IMR-90 (cell line): ENCODE measurements around the gene ZSCAN5B. TPM values are rescaled to one million over a fixed set of nuclear protein-coding genes. Genes with fewer than 3 reads are reported as not detected.

ENCODE experiments used
- ATAC-seq: fragments of 200-7000 bp; cut with Tn5 transposase; 2 replicates; pipeline ENCODE4 v1.9.1; 2020; ENCODE audit warnings: low read depth, mild to moderate bottlenecking, moderate library complexity
- BruUV-seq: library from RNA; stranded (reverse); fragments of 400-500 nt; replicated peaks from 2 replicates; lab custom pipeline; 2021; lab: Mats Ljungman, UMichigan
- CTCF ChIA-PET: fragments of 300-600 bp; formaldehyde crosslinking; extraction: SDS; loops from one replicate; lab custom pipeline; 2021; ENCODE audit warnings: antibody characterized with exemption; lab: Yijun Ruan, JAX
- POLR2A ChIA-PET: fragments of 300-600 bp; sonication (Branson Sonifier 250); formaldehyde crosslinking; loops from one replicate; lab custom pipeline; 2022; ENCODE audit warnings: antibody characterized with exemption; ENCODE audit not compliant: unreplicated experiment; lab: Charles Lee
- DNase-seq: peaks from one replicate; pipeline ENCODE4 v3.0.0; 2013
- H2AFZ ChIP-seq: replicated peaks from 2 replicates; pipeline ENCODE3; 2013; ENCODE audit warnings: low read length, mild to moderate bottlenecking; ENCODE audit not compliant: poor library complexity
- H2AK5ac ChIP-seq: 2 replicates; pipeline ENCODE4 v1.6.1; 2013; ENCODE audit warnings: low read depth, low read length, inconsistent platforms
- H2AK9ac ChIP-seq: replicated peaks from 2 replicates; pipeline ENCODE3; 2013; ENCODE audit warnings: mild to moderate bottlenecking, low read depth, low read length, moderate library complexity; ENCODE audit not compliant: poor library complexity
- H2BK120ac ChIP-seq: 2 replicates; pipeline ENCODE4 v1.6.1; 2013; ENCODE audit warnings: low read depth, low read length, inconsistent platforms
- H2BK15ac ChIP-seq: 3 replicates; pipeline ENCODE4 v1.6.1; 2013; ENCODE audit warnings: low read depth, low read length, inconsistent platforms
- H2BK20ac ChIP-seq: 2 replicates; pipeline ENCODE4 v1.6.1; 2013; ENCODE audit warnings: low read depth, mild to moderate bottlenecking, inconsistent platforms, low read length, moderate library complexity
- H2BK5ac ChIP-seq: 2 replicates; pipeline ENCODE4 v1.6.1; 2013; ENCODE audit warnings: mild to moderate bottlenecking, low read depth, low read length, inconsistent platforms; ENCODE audit not compliant: poor library complexity, severe bottlenecking
- H3K14ac ChIP-seq: replicated peaks from 2 replicates; pipeline ENCODE4 v1.6.1; 2013; ENCODE audit warnings: low read depth, low read length, inconsistent platforms
- H3K18ac ChIP-seq: 2 replicates; pipeline ENCODE4 v1.6.1; 2013; ENCODE audit warnings: low read depth, low read length, control low read depth
- H3K23ac ChIP-seq: 2 replicates; pipeline ENCODE4 v1.6.1; 2013; ENCODE audit warnings: low read depth, low read length, inconsistent platforms
- H3K27ac ChIP-seq: 2 replicates; pipeline ENCODE4 v1.5.1; 2013; ENCODE audit warnings: mild to moderate bottlenecking, control low read depth, low read length; ENCODE audit not compliant: insufficient read depth
- H3K27me3 ChIP-seq: 2 replicates; pipeline ENCODE4 v1.6.1; 2013; ENCODE audit warnings: low read length; ENCODE audit not compliant: control insufficient read depth, insufficient read depth
- H3K36me3 ChIP-seq: 2 replicates; pipeline ENCODE4 v1.6.1; 2013; ENCODE audit warnings: low read length, mixed read lengths; ENCODE audit not compliant: control insufficient read depth, insufficient read depth
- H3K4ac ChIP-seq: 2 replicates; pipeline ENCODE4 v1.6.1; 2013; ENCODE audit warnings: low read depth, low read length, inconsistent platforms
- H3K4me1 ChIP-seq: 2 replicates; pipeline ENCODE4 v1.6.1; 2013; ENCODE audit warnings: low read length, mixed read lengths; ENCODE audit not compliant: control insufficient read depth, insufficient read depth
- H3K4me2 ChIP-seq: 2 replicates; pipeline ENCODE4 v1.6.1; 2013; ENCODE audit warnings: low read depth, mild to moderate bottlenecking, control low read depth, low read length, moderate library complexity
- H3K4me3 ChIP-seq: 2 replicates; pipeline ENCODE4 v1.5.1; 2013; ENCODE audit warnings: low read depth, mild to moderate bottlenecking, control low read depth, low read length, moderate library complexity; ENCODE audit not compliant: insufficient read depth
- H3K56ac ChIP-seq: 2 replicates; pipeline ENCODE4 v1.6.1; 2013; ENCODE audit warnings: low read length, inconsistent platforms; ENCODE audit not compliant: insufficient read depth; ENCODE audit errors: extremely low read depth
- H3K79me1 ChIP-seq, 2 experiments: 2 replicates each; pipeline ENCODE4 v1.6.1; 2013; ENCODE audit warnings: low read length in 2 of 2, inconsistent platforms in 1 of 2, low read depth in 1 of 2
- H3K9ac ChIP-seq: 2 replicates; pipeline ENCODE4 v1.6.1; 2013; ENCODE audit warnings: low read depth, low read length, control low read depth
- H3K9me1 ChIP-seq: 2 replicates; pipeline ENCODE4 v1.6.1; 2013; ENCODE audit warnings: low read length, inconsistent platforms; ENCODE audit not compliant: insufficient read depth
- H3K9me3 ChIP-seq: 2 replicates; pipeline ENCODE4 v1.6.1; 2013; ENCODE audit warnings: low read length; ENCODE audit not compliant: control insufficient read depth, insufficient read depth
- H4K20me1 ChIP-seq: 2 replicates; pipeline ENCODE4 v1.6.1; 2013; ENCODE audit warnings: low read length, inconsistent platforms; ENCODE audit not compliant: insufficient read depth
- H4K5ac ChIP-seq: 2 replicates; pipeline ENCODE4 v1.6.1; 2013; ENCODE audit warnings: mild to moderate bottlenecking, low read depth, low read length, control low read depth
- H4K8ac ChIP-seq, 2 experiments: 2 replicates each; pipeline ENCODE4 v1.6.1; 2013; ENCODE audit warnings: low read depth in 2 of 2, low read length in 2 of 2, control low read depth in 1 of 2, inconsistent platforms in 1 of 2
- H4K91ac ChIP-seq: 2 replicates; pipeline ENCODE4 v1.6.1; 2013; ENCODE audit warnings: low read depth, low read length, inconsistent platforms; ENCODE audit not compliant: insufficient read depth
- BHLHE40 ChIP-seq: fragments of 150-350 bp; IDR thresholded peaks from 2 replicates; pipeline ENCODE4 v1.6.1; 2016; ENCODE audit warnings: mild to moderate bottlenecking, low read depth, low read length
- CEBPB ChIP-seq: IDR thresholded peaks from 2 replicates; pipeline ENCODE4 v1.6.1; 2012; ENCODE audit warnings: low read depth, low read length, improper control_type of control experiment
- CHD1 ChIP-seq: IDR thresholded peaks from 2 replicates; pipeline ENCODE4 v1.6.1; 2012; ENCODE audit warnings: low read depth, low read length, improper control_type of control experiment
- FOS ChIP-seq: fragments of 150-350 bp; IDR thresholded peaks from 2 replicates; pipeline ENCODE4 v1.6.1; 2016; ENCODE audit warnings: low read depth, low read length
- MAFK ChIP-seq: IDR thresholded peaks from 2 replicates; pipeline ENCODE4 v1.6.1; 2012; ENCODE audit warnings: low read depth, low read length, improper control_type of control experiment
- MAZ ChIP-seq: IDR thresholded peaks from 2 replicates; pipeline ENCODE4 v1.6.1; 2012; ENCODE audit warnings: low read depth, mild to moderate bottlenecking, low read length, improper control_type of control experiment, moderate library complexity, borderline replicate concordance
- MXI1 ChIP-seq: IDR thresholded peaks from 2 replicates; pipeline ENCODE4 v1.6.1; 2012; ENCODE audit warnings: low read depth, mild to moderate bottlenecking, low read length, moderate library complexity, borderline replicate concordance
- NFE2L2 ChIP-seq: fragments of 150-350 bp; IDR thresholded peaks from 2 replicates; pipeline ENCODE4 v1.6.1; 2016; ENCODE audit warnings: low read depth, mild to moderate bottlenecking, low read length
- POLR2A ChIP-seq: IDR thresholded peaks from 2 replicates; pipeline ENCODE4 v1.6.1; 2012; ENCODE audit warnings: mild to moderate bottlenecking, low read depth, low read length
- RAD21 ChIP-seq: IDR thresholded peaks from 2 replicates; pipeline ENCODE4 v1.6.1; 2012; ENCODE audit warnings: low read length, improper control_type of control experiment
- RCOR1 ChIP-seq: IDR thresholded peaks from 2 replicates; pipeline ENCODE4 v1.6.1; 2012; ENCODE audit warnings: mild to moderate bottlenecking, low read length, improper control_type of control experiment; ENCODE audit not compliant: insufficient replicate concordance
- RFX5 ChIP-seq: IDR thresholded peaks from 2 replicates; pipeline ENCODE4 v1.8.0; 2012; ENCODE audit warnings: low read depth, mild to moderate bottlenecking, low read length, moderate library complexity
- SMC3 ChIP-seq: fragments of 150-350 bp; IDR thresholded peaks from 2 replicates; pipeline ENCODE4 v1.6.1; 2016; ENCODE audit warnings: low read depth, mild to moderate bottlenecking, antibody characterized with exemption, low read length, moderate library complexity
- WGBS, 2 experiments: methylation state at CpG; one replicate each; pipeline versions ENCODE4 v1.1.5 to v1.1.7; 2013; ENCODE audit warnings: missing lambda C conversion rate in 2 of 2; ENCODE audit not compliant: insufficient read length in 1 of 2; ENCODE audit errors: extremely low coverage in 2 of 2; 5-methylcytosine and 5-hydroxymethylcytosine counted together
- dilution Hi-C: fragments of 300-500 bp; cut with HindIII; formaldehyde crosslinking; loops from one replicate; pipeline ENCODE4 v1.14.3; 2018; ENCODE audit warnings: low sequenced_read_pairs; ENCODE audit not compliant: unreplicated experiment
- in situ Hi-C: fragments of 300-500 bp; cut with MboI; formaldehyde crosslinking; loops from 3 replicates; pipeline ENCODE4 v1.14.3; 2019; ENCODE audit warnings: low sequenced_read_pairs, inconsistent platforms, mixed read lengths
- intact Hi-C: fragments of 100-400 bp; cut with micrococcal nuclease; formaldehyde crosslinking; loops from 2 replicates; pipeline ENCODE4 v1.10.0; 2022
- polyA plus RNA-seq, 3 experiments: library from polyadenylated mRNA; depleted of rRNA; stranded (reverse); fragments of >200 nt; gene quantifications; 2 replicates each; pipeline ENCODE4 v1.2.3, GENCODE V29; 2012; ENCODE audit warnings: low replicate concordance in 1 of 3
- total RNA-seq: library from RNA; depleted of rRNA; stranded (reverse); fragments of >200 nt; gene quantifications from 2 replicates; pipeline ENCODE4 v1.2.3, GENCODE V29; 2012
- TF ChIP-seq, protein P1 (sequence below): conservative IDR thresholded peaks from 2 replicates; pipeline ENCODE4 v1.5.1; 2012; ENCODE audit warnings: mild to moderate bottlenecking, low read depth, low read length, improper control_type of control experiment
- TF ChIP-seq, protein P2 (sequence below): fragments of 150-350 bp; IDR thresholded peaks from 2 replicates; pipeline ENCODE4 v1.6.1; 2017; ENCODE audit warnings: mild to moderate bottlenecking, antibody characterized with exemption, low read length, low read depth
- TF ChIP-seq, protein P3 (sequence below): fragments of 150-350 bp; IDR thresholded peaks from 2 replicates; pipeline ENCODE4 v1.6.1; 2016; ENCODE audit warnings: low read depth, mild to moderate bottlenecking, low read length, moderate library complexity, borderline replicate concordance

ZSCAN5B gene
- total and polyA plus RNA-seq, 2 of the 4 experiments (the other 2 are of a cell fraction): not detected

GRCh38 chr19:56159009-56159559 lies 38.5 kb downstream of the ZSCAN5B start:
- WGBS, 2 experiments: 96 to 100% methylated on average over 4 to 7 of the region's 9 CpGs
- Histone ChIP-seq H2BK5ac (no peak overlapping the region), H3K23ac (no peak overlapping the region), H3K36me3 (peaks cover 39% of the 10 kb centered on the region), H3K9me1 (no peaks in the 10 kb centered on the region; the same call in 1 of the 2 replicates), H4K20me1 (0 out of 2 replicates have a peak, but pooled peaks cover 8% of the 10 kb centered on the region), H2AK9ac (no peak overlapping the region), H2AK5ac (no peak overlapping the region), H4K91ac (no peak overlapping the region), H3K18ac (no peak overlapping the region), H3K27ac (no peak overlapping the region), H2BK15ac (no peak overlapping the region), H4K8ac (no peak overlapping the region), H3K27me3 (no peaks in the 10 kb centered on the region), H3K4me3 (no peak overlapping the region), H3K14ac (no peak overlapping the region), H3K4me1 (no peaks in the 10 kb centered on the region), H3K56ac (no peak overlapping the region), H4K5ac (no peak overlapping the region), H3K9me3 (no peaks in the 10 kb centered on the region), H3K79me1 (no peaks in the 10 kb centered on the region), H2BK120ac (no peak overlapping the region), H2BK20ac (no peak overlapping the region), H3K4ac (no peak overlapping the region), H3K4me2 (no peak overlapping the region), H3K9ac (no peak overlapping the region), H2AFZ (no peak overlapping the region)
- no TSS peak for BruUV-seq
- CTCF ChIA-PET: no interaction called here
- dilution Hi-C loops: no loop called here
- POLR2A ChIA-PET: no interaction called here
- intact Hi-C loops: no loop called here
- DNase-seq (no peak), ATAC-seq (no peak)
- in situ Hi-C loops: no loop called here
- TF ChIP-seq POLR2A: no peak
- TF ChIP-seq, protein P1, sequence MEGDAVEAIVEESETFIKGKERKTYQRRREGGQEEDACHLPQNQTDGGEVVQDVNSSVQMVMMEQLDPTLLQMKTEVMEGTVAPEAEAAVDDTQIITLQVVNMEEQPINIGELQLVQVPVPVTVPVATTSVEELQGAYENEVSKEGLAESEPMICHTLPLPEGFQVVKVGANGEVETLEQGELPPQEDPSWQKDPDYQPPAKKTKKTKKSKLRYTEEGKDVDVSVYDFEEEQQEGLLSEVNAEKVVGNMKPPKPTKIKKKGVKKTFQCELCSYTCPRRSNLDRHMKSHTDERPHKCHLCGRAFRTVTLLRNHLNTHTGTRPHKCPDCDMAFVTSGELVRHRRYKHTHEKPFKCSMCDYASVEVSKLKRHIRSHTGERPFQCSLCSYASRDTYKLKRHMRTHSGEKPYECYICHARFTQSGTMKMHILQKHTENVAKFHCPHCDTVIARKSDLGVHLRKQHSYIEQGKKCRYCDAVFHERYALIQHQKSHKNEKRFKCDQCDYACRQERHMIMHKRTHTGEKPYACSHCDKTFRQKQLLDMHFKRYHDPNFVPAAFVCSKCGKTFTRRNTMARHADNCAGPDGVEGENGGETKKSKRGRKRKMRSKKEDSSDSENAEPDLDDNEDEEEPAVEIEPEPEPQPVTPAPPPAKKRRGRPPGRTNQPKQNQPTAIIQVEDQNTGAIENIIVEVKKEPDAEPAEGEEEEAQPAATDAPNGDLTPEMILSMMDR: no peak
- TF ChIP-seq, protein P2, sequence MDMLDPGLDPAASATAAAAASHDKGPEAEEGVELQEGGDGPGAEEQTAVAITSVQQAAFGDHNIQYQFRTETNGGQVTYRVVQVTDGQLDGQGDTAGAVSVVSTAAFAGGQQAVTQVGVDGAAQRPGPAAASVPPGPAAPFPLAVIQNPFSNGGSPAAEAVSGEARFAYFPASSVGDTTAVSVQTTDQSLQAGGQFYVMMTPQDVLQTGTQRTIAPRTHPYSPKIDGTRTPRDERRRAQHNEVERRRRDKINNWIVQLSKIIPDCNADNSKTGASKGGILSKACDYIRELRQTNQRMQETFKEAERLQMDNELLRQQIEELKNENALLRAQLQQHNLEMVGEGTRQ: no peak
- no peak for TF ChIP-seq RCOR1
- no peak for TF ChIP-seq MAZ
- TF ChIP-seq CHD1: no peak
- TF ChIP-seq MAFK: no peak
- no peak for TF ChIP-seq RFX5
- TF ChIP-seq CEBPB: no peak
- no peak for TF ChIP-seq BHLHE40
- no peak for TF ChIP-seq RAD21
- TF ChIP-seq, protein P3, sequence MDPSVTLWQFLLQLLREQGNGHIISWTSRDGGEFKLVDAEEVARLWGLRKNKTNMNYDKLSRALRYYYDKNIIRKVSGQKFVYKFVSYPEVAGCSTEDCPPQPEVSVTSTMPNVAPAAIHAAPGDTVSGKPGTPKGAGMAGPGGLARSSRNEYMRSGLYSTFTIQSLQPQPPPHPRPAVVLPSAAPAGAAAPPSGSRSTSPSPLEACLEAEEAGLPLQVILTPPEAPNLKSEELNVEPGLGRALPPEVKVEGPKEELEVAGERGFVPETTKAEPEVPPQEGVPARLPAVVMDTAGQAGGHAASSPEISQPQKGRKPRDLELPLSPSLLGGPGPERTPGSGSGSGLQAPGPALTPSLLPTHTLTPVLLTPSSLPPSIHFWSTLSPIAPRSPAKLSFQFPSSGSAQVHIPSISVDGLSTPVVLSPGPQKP: no peak
- no peak for TF ChIP-seq NFE2L2
- no peak for TF ChIP-seq SMC3
- TF ChIP-seq FOS: no peak
- no peak for TF ChIP-seq MXI1
